Anterior cingulate cortex (tissue), 58 donors: ENCODE data around the gene DUSP18.
"Not testable (repeated sequence)": the region's sequence is repeated elsewhere in the genome, so short reads cannot be mapped to it uniquely, and the experiment has no call there.

ENCODE experiments used
- DNase-seq, 58 donors: peaks; one replicate each; lab custom pipeline; 2025; lab: John Stamatoyannopoulos, UW

Gene DUSP18

DNA sequence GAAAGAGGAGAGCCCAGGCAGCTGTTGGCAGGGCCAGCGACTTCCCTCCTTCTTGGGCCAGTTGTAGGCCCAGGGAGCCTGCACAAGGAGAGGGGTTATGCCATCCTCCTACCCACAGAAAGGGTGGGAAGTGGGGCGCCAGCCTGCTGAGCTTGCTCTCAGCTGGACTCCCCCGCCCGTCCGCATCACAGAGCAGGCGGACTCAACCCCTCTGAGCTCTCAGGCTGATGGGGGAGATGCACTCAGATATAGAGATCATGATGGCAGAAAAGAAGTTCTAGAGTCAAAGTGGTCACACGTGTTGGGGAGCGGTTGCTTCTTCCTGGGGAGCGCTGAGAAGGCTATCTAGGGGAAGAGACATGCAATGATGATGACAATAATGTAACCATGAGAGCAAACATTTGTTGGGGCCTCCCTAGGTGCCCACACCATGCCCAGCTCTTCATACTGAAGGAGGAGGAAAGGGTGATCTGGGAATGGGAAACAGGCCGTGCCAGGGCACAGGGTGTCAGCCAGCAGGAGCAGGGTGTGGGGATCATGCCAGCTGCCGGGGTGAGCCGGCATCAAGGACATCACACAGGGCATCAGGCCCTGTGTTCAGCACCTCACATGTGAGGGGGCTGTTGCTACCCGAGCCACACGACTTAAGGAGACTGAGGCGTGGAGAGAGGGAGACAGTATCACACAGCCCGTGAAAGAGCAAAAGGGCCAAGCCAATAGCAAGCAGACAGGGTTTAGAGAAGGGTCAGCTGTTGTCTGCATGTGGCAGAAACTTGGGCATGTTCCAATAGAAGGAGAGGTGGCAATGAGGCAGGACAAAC is 24.4 kb downstream of the DUSP18 start:
- peak in 16 of 58 donors; percentile 3 to 50 (median 26) for DNase-seq

GRCh38 chr22:30640839-30641430 is 26.7 kb downstream of the DUSP18 start:
- DNase-seq: no peak

GRCh38 chr22:30640361-30640760 is 27.3 kb downstream of the DUSP18 start:
- no peak for DNase-seq

DNA sequence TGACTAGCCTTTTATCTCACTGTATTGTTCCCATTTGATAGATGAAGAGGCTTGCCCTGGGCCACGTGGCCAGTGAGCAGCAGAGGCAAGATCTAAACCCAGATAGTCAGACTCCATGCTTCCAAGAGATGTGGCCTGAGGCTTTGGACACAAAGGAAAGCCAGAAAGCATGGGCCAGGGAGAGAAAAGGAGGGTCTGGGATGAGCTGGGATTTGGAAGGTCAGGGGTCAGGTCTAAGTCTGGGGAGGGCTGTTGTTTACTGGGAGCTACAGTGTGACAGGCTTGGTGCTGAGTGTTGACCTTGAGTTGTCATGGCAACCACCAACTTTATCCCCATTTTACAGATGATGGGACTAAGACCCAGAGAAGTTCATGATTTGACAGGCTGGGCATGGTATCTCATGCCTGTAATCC is 30.0 kb downstream of the DUSP18 start:
- DNase-seq: no peak

- peak in 23 of 58 donors; percentile 18 to 61 (median 37) for DNase-seq
Measured at GRCh38 chr22:30636226-30637077, 31.2 kb downstream of the DUSP18 start.

GRCh38 chr22:30635273-30636225 is 32.1 kb downstream of the DUSP18 start, which contains the start of gene SLC35E4:
Gene SLC35E4, plus strand, starts transcription at chr22:30635781. Its CDS starts 670 bp downstream, at chr22:30636451.
- peak; percentile 51 to 97 (median 92) for DNase-seq

GRCh38 chr22:30634471-30635233 is 33.0 kb downstream of the DUSP18 start:
- DNase-seq: peak in 56 of 58 donors; percentile 30 to 91 (median 79)

GRCh38 chr22:30631469-30631868 is 36.2 kb downstream of the DUSP18 start:
- DNase-seq: not testable (repeated sequence)

DNA sequence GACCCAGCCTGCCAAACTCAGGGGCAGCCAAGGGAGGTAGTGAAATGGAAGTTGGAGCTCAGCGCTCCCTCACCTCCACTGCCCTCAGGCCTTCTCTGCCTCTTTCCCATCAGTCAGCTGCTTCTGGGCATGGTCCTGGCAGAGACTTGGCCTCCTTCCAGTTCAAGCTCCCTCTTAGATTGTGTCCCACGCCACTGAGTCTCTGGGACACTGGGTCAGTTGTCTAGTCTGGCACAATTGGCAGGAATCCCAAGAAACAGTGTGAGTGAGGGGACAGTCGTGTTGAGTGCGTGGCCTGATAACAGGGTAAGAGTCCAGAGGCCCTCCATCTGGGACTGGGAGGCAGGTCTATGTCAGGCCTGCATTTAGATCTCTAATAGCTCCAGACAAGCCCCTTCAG is 39.2 kb downstream of the DUSP18 start:
- DNase-seq: peak in 21 of 58 donors; percentile 2 to 73 (median 27)

GRCh38 chr22:30627471-30627870 is 40.2 kb downstream of the DUSP18 start:
- DNase-seq: no peak

DNA sequence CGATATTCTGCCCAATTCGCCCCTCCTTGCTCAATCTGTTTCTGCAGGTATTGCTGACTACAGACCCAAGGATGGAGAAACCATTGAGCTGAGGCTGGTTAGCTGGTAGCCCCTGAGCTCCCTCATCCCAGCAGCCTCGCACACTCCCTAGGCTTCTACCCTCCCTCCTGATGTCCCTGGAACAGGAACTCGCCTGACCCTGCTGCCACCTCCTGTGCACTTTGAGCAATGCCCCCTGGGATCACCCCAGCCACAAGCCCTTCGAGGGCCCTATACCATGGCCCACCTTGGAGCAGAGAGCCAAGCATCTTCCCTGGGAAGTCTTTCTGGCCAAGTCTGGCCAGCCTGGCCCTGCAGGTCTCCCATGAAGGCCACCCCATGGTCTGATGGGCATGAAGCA is 41.3 kb downstream of the DUSP18 start:
- no peak for DNase-seq

DNA sequence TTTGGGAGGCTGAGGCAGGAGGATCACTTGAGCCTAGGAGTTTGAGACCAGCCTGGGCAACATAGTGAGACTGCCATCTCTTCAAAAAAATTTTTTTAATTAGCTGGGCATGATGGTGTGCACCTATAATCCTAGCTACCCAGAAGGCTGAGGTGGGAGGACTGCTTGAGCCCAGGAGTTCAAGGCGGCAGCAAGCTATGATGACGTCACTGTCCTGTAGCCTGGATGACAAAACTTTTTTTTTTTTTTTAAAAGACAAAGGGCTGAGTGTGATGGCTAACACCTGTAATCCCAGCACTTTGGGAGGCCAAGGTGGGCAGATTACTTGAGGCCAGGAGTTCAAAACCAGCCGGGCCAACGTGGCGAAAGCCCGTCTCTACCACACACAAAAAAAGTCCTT is 47.8 kb downstream of the DUSP18 start:
- DNase-seq: not testable (repeated sequence)

DNA sequence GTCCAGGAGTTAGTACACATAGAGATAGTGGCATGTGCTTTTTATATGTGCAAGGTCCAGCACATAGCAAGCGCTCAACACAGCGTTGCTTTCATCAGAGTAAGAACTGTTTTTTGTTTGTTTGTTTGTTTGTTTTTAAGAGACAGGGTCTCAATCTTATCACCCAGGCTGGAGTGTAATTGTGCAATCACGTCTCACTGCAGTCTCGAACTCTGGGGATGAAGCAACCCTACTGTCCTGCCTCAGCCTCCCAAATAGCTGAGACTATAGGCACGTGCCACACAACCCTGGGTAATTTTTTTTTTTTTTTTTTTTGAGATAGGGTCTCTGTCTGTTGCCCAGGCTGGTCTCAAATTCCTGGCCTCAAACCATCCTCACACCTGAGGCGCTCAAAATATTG is 49.9 kb downstream of the DUSP18 start:
- DNase-seq: no peak

GRCh38 chr22:30615543-30615954 is 52.1 kb downstream of the DUSP18 start:
- no peak for DNase-seq

DNA sequence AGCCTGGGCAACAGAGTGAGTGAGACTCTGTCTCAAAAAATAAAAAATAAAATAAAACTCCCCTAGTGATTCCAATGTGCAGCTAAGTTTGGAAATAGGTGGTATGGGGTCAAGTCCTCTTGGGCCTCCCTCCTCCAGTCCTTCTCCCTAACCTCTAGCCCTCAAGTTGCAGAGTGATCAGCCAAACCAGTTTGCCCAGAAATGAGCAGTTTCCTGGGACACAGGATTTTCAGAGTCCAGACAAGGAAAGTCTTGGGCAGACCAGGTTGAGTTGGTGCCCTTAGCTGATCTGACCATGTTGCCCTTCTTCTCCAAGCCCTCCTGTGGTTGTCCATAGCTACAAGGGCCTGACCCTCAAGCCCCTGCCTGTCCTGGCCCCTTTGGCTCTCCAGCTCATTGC is 52.8 kb downstream of the DUSP18 start:
- no peak for DNase-seq

- DNase-seq: no peak
Measured at GRCh38 chr22:30614268-30614667, 53.4 kb downstream of the DUSP18 start.

DNA sequence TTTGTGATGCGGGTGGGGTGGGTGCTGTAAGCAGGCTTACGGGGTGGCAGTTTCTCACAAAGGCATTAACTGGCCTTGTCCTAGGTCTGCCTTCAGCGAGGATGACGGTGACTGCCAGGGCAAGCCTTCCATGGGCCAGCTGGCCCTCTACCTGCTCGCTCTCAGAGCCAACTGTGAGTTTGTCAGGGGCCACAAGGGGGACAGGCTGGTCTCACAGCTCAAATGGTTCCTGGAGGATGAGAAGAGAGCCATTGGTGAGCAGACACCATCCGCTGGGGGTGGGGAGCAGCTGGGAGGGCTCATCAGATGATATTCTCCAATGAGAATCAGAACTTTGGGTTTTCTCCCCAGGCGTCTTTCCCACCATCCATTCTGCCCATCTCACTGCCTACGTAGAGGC is 54.9 kb downstream of the DUSP18 start:
- no peak for DNase-seq
